Endothelial cell of umbilical vein (primary cell): ENCODE data around the gene CLSTN1.

Experiments used
- EZH2 ChIP-seq: IDR thresholded peaks from 2 replicates; pipeline ENCODE4 v1.6.1; 2012; ENCODE audit warnings: borderline replicate concordance, low read depth, mild to moderate bottlenecking, moderate library complexity, low read length, inconsistent platforms; ENCODE audit not compliant: severe bottlenecking
- MYC ChIP-seq: IDR thresholded peaks from one replicate; pipeline ENCODE4 v1.6.1; 2011; ENCODE audit warnings: mild to moderate bottlenecking, low read depth, low read length
- POLR2A ChIP-seq: IDR thresholded peaks from 2 replicates; pipeline ENCODE4 v1.6.1; 2012; ENCODE audit warnings: low read depth, mild to moderate bottlenecking, control low read depth, low read length
- POLR2AphosphoS5 ChIP-seq: IDR thresholded peaks from 2 replicates; pipeline ENCODE4 v1.6.1; 2012; ENCODE audit warnings: low read depth, mild to moderate bottlenecking, control low read depth, low read length, moderate library complexity; ENCODE audit not compliant: insufficient read depth
- TF ChIP-seq, protein P1 (sequence below), 2 donors: IDR thresholded peaks; 1 replicate in 1 of 2; 2 replicates in 1 of 2; pipeline ENCODE4 v1.5.1; 2011; ENCODE audit warnings: low read length in 2 of 2, mild to moderate bottlenecking in 2 of 2, moderate library complexity in 2 of 2, control low read depth in 1 of 2, inconsistent platforms in 1 of 2, low read depth in 1 of 2; ENCODE audit not compliant: insufficient read depth in 1 of 2; ENCODE audit errors: extremely low read depth in 1 of 2
- TF ChIP-seq, protein P2 (sequence below): IDR thresholded peaks from 2 replicates; pipeline ENCODE4 v1.6.1; 2011; ENCODE audit not compliant: insufficient read depth, insufficient read length

DNA sequence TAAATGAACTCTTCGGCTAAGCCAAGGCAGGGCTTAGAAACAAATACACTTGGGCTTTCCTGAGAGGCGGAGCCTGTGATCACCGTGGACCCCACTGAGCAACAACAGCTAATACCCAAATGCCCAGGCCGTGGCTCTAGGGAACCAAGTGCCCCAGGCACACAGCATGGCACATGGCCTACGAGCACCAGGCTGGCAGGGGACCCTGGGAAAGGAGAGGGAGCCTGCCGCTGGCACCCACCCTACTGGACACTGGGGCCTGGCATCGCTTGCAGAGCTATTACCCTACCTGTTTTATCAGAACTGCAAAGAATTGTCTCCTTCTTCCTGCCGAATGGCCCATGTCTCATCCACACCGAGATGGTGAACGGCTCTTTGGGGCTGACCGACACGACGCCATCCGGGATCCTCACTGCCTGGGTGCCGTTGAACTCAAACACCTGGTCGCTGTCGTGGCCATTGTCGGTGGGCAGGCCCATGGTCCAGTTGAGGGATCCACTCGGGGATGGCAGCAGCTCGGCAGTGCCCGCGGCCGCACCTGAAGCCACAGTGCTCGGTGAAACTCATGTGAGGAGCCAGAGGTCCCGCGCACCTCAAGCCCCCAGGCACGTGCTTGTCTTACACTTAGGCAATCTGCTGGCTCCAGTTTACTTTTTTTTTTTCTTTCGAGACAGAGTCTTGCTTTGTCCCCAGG is 79.5 kb downstream of the CLSTN1 start:
- no peak for TF ChIP-seq POLR2AphosphoS5
- TF ChIP-seq POLR2A: no peak
- TF ChIP-seq, protein P1, sequence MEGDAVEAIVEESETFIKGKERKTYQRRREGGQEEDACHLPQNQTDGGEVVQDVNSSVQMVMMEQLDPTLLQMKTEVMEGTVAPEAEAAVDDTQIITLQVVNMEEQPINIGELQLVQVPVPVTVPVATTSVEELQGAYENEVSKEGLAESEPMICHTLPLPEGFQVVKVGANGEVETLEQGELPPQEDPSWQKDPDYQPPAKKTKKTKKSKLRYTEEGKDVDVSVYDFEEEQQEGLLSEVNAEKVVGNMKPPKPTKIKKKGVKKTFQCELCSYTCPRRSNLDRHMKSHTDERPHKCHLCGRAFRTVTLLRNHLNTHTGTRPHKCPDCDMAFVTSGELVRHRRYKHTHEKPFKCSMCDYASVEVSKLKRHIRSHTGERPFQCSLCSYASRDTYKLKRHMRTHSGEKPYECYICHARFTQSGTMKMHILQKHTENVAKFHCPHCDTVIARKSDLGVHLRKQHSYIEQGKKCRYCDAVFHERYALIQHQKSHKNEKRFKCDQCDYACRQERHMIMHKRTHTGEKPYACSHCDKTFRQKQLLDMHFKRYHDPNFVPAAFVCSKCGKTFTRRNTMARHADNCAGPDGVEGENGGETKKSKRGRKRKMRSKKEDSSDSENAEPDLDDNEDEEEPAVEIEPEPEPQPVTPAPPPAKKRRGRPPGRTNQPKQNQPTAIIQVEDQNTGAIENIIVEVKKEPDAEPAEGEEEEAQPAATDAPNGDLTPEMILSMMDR (IDR thresholded peaks at IDR 0.05; ENCODE audit: extremely low read depth in 1 of 2, insufficient read depth in 1 of 2, low read depth in 1 of 2, low read length in 2 of 2): no peak
- TF ChIP-seq, protein P2, sequence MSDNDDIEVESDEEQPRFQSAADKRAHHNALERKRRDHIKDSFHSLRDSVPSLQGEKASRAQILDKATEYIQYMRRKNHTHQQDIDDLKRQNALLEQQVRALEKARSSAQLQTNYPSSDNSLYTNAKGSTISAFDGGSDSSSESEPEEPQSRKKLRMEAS: no peak
- no peak for TF ChIP-seq EZH2
- no peak for TF ChIP-seq MYC
